Measurements from ENCODE around the gene DVL1.

GRCh38 chr1:1331068-1331965, 17.9 kb downstream of the DVL1 start, which contains the start of gene TAS1R3:
- no peak for TF ChIP-seq REST (IDR thresholded peaks at IDR 0.05; ENCODE audit: insufficient read depth in 1 of 2, low read depth in 2 of 2, low read length in 2 of 2)
- TF ChIP-seq TAF1 (IDR thresholded peaks at IDR 0.05; ENCODE audit: borderline replicate concordance, insufficient read depth, low read length), result no peak
